GM19043 (cell line): Measurements from ENCODE around the gene ETS1.

Source experiments
- ATAC-seq: cut with Tn5 transposase; IDR thresholded peaks from one replicate; pipeline ENCODE4 v1.9.1; 2021; ENCODE audit warnings: low read depth; ENCODE audit not compliant: unreplicated experiment

ETS1 gene

GRCh38 chr11:128472128-128473089 lies 114.9 kb downstream of the ETS1 start:
- ATAC-seq, result peak; percentile 41

GRCh38 chr11:128471138-128471661 lies 116.2 kb downstream of the ETS1 start:
- peak; percentile 44 for ATAC-seq

GRCh38 chr11:128470081-128470480 lies 117.3 kb downstream of the ETS1 start:
- no peak for ATAC-seq

GRCh38 chr11:128469220-128469619 lies 118.1 kb downstream of the ETS1 start:
- ATAC-seq, result peak; percentile 43

- ATAC-seq, result no peak
These were observed 119.2 kb downstream of the ETS1 start for GRCh38 chr11:128468111-128468510.

- no peak for ATAC-seq
These were observed 119.7 kb downstream of the ETS1 start for GRCh38 chr11:128467610-128468041.

- ATAC-seq, result no peak
These were observed 120.3 kb downstream of the ETS1 start for GRCh38 chr11:128467041-128467440.

GRCh38 chr11:128465946-128466705 lies 121.2 kb downstream of the ETS1 start:
- ATAC-seq, result no peak

GRCh38 chr11:128465531-128465930 lies 121.8 kb downstream of the ETS1 start:
- no peak for ATAC-seq

GRCh38 chr11:128464878-128465450 lies 122.4 kb downstream of the ETS1 start:
- no peak for ATAC-seq

- ATAC-seq, result no peak
These were observed 123.4 kb downstream of the ETS1 start for GRCh38 chr11:128463979-128464378.

- ATAC-seq, result no peak
These were observed 124.0 kb downstream of the ETS1 start for GRCh38 chr11:128463371-128463829.

- ATAC-seq, result no peak
These were observed 124.4 kb downstream of the ETS1 start for GRCh38 chr11:128462922-128463321.

GRCh38 chr11:128462189-128462588 lies 125.2 kb downstream of the ETS1 start:
- ATAC-seq, result no peak

GRCh38 chr11:128458321-128458720 lies 129.0 kb downstream of the ETS1 start:
- no peak for ATAC-seq

- no peak for ATAC-seq
These were observed 129.5 kb downstream of the ETS1 start for GRCh38 chr11:128457874-128458273.

GRCh38 chr11:128456566-128457268 lies 130.6 kb downstream of the ETS1 start:
- ATAC-seq, result no peak

GRCh38 chr11:128455766-128456165 lies 131.6 kb downstream of the ETS1 start:
- ATAC-seq, result no peak

GRCh38 chr11:128453444-128454336 lies 133.7 kb downstream of the ETS1 start:
- ATAC-seq, result no peak
